ENCODE data around the gene PFDN4.

DNA sequence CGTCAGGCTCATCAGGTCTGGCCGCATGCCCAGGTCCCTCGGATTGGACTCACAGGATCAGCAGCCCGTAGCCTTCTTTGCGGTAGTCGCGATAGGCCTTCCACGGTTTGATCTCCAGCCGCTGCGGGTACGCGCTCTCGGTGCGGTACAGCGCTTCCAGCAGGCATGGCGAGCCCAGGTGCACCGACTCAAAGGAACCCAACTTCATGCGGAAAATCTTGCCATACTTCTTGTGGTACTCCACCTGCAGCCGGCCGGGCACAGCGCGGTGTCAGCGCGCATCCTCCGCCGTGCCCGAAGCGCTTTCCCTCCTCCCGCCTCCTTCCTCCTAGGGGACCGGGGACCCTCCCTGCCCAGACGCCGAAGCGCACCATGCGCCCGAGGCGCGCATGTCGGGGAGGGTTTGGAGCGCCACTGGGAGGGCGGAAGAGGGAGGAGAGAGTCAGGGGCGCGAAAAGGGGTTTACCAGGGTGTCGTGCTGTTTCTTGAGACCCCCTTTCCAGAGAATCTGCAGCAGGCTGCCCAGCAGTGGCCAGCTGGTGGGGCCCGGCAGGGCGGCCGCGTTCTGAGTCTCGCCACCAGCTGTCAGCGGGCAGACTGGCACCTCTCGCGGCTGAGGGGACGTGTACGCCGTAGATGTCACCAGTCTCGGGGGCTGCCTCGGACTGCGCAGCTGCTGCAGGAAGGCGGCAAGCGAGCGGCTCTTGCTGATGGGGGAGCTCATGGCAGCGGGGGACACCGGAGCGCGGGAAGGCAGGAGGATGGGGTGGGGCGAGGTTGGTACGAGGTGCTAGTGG, 34.8 kb upstream of the PFDN4 start:
- TF ChIP-seq, protein P1, sequence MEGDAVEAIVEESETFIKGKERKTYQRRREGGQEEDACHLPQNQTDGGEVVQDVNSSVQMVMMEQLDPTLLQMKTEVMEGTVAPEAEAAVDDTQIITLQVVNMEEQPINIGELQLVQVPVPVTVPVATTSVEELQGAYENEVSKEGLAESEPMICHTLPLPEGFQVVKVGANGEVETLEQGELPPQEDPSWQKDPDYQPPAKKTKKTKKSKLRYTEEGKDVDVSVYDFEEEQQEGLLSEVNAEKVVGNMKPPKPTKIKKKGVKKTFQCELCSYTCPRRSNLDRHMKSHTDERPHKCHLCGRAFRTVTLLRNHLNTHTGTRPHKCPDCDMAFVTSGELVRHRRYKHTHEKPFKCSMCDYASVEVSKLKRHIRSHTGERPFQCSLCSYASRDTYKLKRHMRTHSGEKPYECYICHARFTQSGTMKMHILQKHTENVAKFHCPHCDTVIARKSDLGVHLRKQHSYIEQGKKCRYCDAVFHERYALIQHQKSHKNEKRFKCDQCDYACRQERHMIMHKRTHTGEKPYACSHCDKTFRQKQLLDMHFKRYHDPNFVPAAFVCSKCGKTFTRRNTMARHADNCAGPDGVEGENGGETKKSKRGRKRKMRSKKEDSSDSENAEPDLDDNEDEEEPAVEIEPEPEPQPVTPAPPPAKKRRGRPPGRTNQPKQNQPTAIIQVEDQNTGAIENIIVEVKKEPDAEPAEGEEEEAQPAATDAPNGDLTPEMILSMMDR (IDR thresholded peaks at IDR 0.05): no peak
- no peak for TF ChIP-seq POLR2A (IDR thresholded peaks at IDR 0.05)

All from tibial nerve (tissue), 3 donors.